MM.1S (cell line): ENCODE measurements around the gene HNF1A.

Experiments used
- DNase-seq: peaks from one replicate; pipeline ENCODE4 v3.0.0-alpha.2; 2015
- H2AFZ ChIP-seq: fragments of 300-600 bp; sonication (generic); 2 replicates; pipeline ENCODE4 v1.6.0; 2016; ENCODE audit warnings: antibody characterized with exemption, low read length
- H3F3A ChIP-seq: fragments of 300-600 bp; sonication (generic); 2 replicates; pipeline ENCODE4 v1.6.1; 2016; ENCODE audit warnings: mild to moderate bottlenecking, antibody characterized with exemption, low read length, moderate library complexity, mixed read lengths; ENCODE audit not compliant: insufficient read depth
- H3K27ac ChIP-seq: fragments of 300-600 bp; sonication (generic); 2 replicates; pipeline ENCODE4 v1.5.1; 2016; ENCODE audit warnings: mild to moderate bottlenecking, low read length
- H3K27me3 ChIP-seq: fragments of 300-600 bp; sonication (generic); replicated peaks from 2 replicates; pipeline ENCODE4 v1.6.0; 2016; ENCODE audit warnings: low read length; ENCODE audit not compliant: insufficient read depth
- H3K36me3 ChIP-seq: fragments of 300-600 bp; sonication (generic); replicated peaks from 2 replicates; pipeline ENCODE4 v1.6.1; 2016; ENCODE audit warnings: mild to moderate bottlenecking, low read length, mixed read lengths; ENCODE audit not compliant: insufficient read depth
- H3K4me1 ChIP-seq: fragments of 300-600 bp; sonication (generic); 2 replicates; pipeline ENCODE4 v1.6.1; 2016; ENCODE audit warnings: low read length, mixed read lengths
- H3K4me2 ChIP-seq: fragments of 300-600 bp; sonication (generic); 2 replicates; pipeline ENCODE4 v1.6.0; 2016; ENCODE audit warnings: low read depth, low read length
- H3K4me3 ChIP-seq: fragments of 300-600 bp; sonication (generic); 2 replicates; pipeline ENCODE4 v1.5.1; 2016; ENCODE audit warnings: low read length, mixed read lengths
- H3K79me2 ChIP-seq: fragments of 300-600 bp; sonication (generic); 2 replicates; pipeline ENCODE4 v1.6.1; 2016; ENCODE audit warnings: mixed run types, low read length, mixed read lengths
- H3K9ac ChIP-seq: fragments of 300-600 bp; sonication (generic); 2 replicates; pipeline ENCODE4 v1.6.1; 2016; ENCODE audit warnings: low read length, mixed read lengths
- H3K9me2 ChIP-seq: fragments of 300-600 bp; sonication (generic); replicated peaks from 2 replicates; pipeline ENCODE4 v1.6.1; 2016; ENCODE audit warnings: mild to moderate bottlenecking, low read length, mixed read lengths; ENCODE audit not compliant: insufficient read depth
- H3K9me3 ChIP-seq: fragments of 300-600 bp; sonication (generic); replicated peaks from 2 replicates; pipeline ENCODE4 v1.6.1; 2016; ENCODE audit warnings: mild to moderate bottlenecking, low read length, mixed read lengths; ENCODE audit not compliant: insufficient read depth
- H4K20me1 ChIP-seq: fragments of 300-600 bp; sonication (generic); 2 replicates; pipeline ENCODE4 v1.6.1; 2016; ENCODE audit warnings: mild to moderate bottlenecking, low read length, moderate library complexity, mixed read lengths; ENCODE audit not compliant: insufficient read depth
- CTCF ChIP-seq: fragments of 300-600 bp; sonication (generic); IDR thresholded peaks from 2 replicates; pipeline ENCODE4 v1.5.1; 2016; ENCODE audit warnings: antibody characterized with exemption, low read length, mixed read lengths
- EZH2 ChIP-seq: fragments of 300-600 bp; sonication (generic); optimal IDR thresholded peaks from 2 replicates; pipeline ENCODE3; 2017; ENCODE audit warnings: low read depth, mild to moderate bottlenecking, antibody characterized with exemption, low read length, mixed read lengths
- EZH2phosphoT487 ChIP-seq: fragments of 300-600 bp; sonication (generic); IDR thresholded peaks from 2 replicates; pipeline ENCODE4 v1.6.1; 2018; ENCODE audit warnings: antibody characterized with exemption, low read length

Gene HNF1A

GRCh38 chr12:120990487-120991055, 12.2 kb downstream of the HNF1A start:
- Histone ChIP-seq H3F3A (no peaks in the 10 kb centered on the region), H3K27me3 (no peaks in the 10 kb centered on the region), H3K4me3 (no peak overlapping the region), H3K9me3 (no peaks in the 10 kb centered on the region), H3K9me2 (no peaks in the 10 kb centered on the region), H3K4me2 (no peak overlapping the region), H3K4me1 (no peaks in the 10 kb centered on the region), H3K79me2 (no peaks in the 10 kb centered on the region), H3K27ac (no peak overlapping the region), H4K20me1 (no peaks in the 10 kb centered on the region), H2AFZ (no peak overlapping the region), H3K9ac (no peak overlapping the region), H3K36me3 (no peaks in the 10 kb centered on the region)
- TF ChIP-seq CTCF (no peak), EZH2phosphoT487 (no peak), EZH2 (no peak)
- no peak for DNase-seq

- H3F3A ChIP-seq, result no peaks in the 10 kb centered on the region
- TF ChIP-seq EZH2 (no peak), EZH2phosphoT487 (no peak), CTCF (no peak)
- DNase-seq, result no peak
- no peaks in the 10 kb centered on the region for H3K27me3 ChIP-seq
- H3K79me2 ChIP-seq, result no peaks in the 10 kb centered on the region
- no peak overlapping the region for H3K4me2 ChIP-seq
- no peaks in the 10 kb centered on the region for H4K20me1 ChIP-seq
- no peaks in the 10 kb centered on the region for H3K36me3 ChIP-seq
- H3K4me1 ChIP-seq, result no peaks in the 10 kb centered on the region
- no peak overlapping the region for H3K9ac ChIP-seq
- no peaks in the 10 kb centered on the region for H3K9me2 ChIP-seq
- no peak overlapping the region for H2AFZ ChIP-seq
- H3K9me3 ChIP-seq, result no peaks in the 10 kb centered on the region
- no peak overlapping the region for H3K27ac ChIP-seq
- H3K4me3 ChIP-seq, result no peak overlapping the region
Measured at GRCh38 chr12:120991965-120992364, 13.6 kb downstream of the HNF1A start.

- Histone ChIP-seq H3K27me3 (no peaks in the 10 kb centered on the region), H3K79me2 (no peaks in the 10 kb centered on the region), H2AFZ (no peak overlapping the region), H3K4me3 (no peak overlapping the region), H3K4me1 (no peaks in the 10 kb centered on the region), H3K9me2 (no peaks in the 10 kb centered on the region), H3F3A (no peaks in the 10 kb centered on the region), H3K9me3 (no peaks in the 10 kb centered on the region), H3K27ac (no peak overlapping the region), H3K4me2 (no peak overlapping the region), H4K20me1 (no peaks in the 10 kb centered on the region), H3K9ac (no peak overlapping the region), H3K36me3 (no peaks in the 10 kb centered on the region)
- no peak for DNase-seq
- TF ChIP-seq EZH2phosphoT487 (no peak), EZH2 (no peak), CTCF (no peak)
Measured at GRCh38 chr12:120992989-120993388, 14.6 kb downstream of the HNF1A start.
